Measurements from ENCODE around the gene KLHL36.

GRCh38 chr16:84672276-84673202 is 24.2 kb downstream of the KLHL36 start:
- peak; percentile 93 for TF ChIP-seq CTCF (IDR thresholded peaks at IDR 0.05; ENCODE audit: low read depth, low read length)
- no peak for TF ChIP-seq POLR2A (IDR thresholded peaks at IDR 0.05; ENCODE audit: extremely low read depth, insufficient read length)
- TF ChIP-seq MYC (IDR thresholded peaks at IDR 0.05; ENCODE audit: low read depth, low read length) = peak; percentile 46

All from NB4 (cell line).